AG04450 (cell line): ENCODE data around the gene MLC1. TPM values are rescaled to one million over a fixed set of nuclear protein-coding genes. Genes with fewer than 3 reads are reported as not detected.

Experiments
- CTCF ChIA-PET: fragments of 300-600, 350-600 bp; formaldehyde crosslinking; extraction: SDS; loops from one replicate; lab custom pipeline; 2022; ENCODE audit warnings: antibody characterized with exemption, inconsistent platforms; lab: Charles Lee
- POLR2A ChIA-PET: fragments of 350-600 bp; formaldehyde crosslinking; extraction: SDS; loops from one replicate; lab custom pipeline; 2021; ENCODE audit warnings: antibody characterized with exemption, inconsistent platforms; lab: Yijun Ruan, JAX
- DNase-seq: peaks from one replicate; pipeline ENCODE4 v3.0.0-alpha.2; 2011; ENCODE audit warnings: low read depth, low spot score
- H3K27ac ChIP-seq: one replicate; pipeline ENCODE4 v1.5.1; 2012; ENCODE audit warnings: low read depth, low read length, control low read depth
- H3K27me3 ChIP-seq: one replicate; pipeline ENCODE4 v1.6.0; 2012; ENCODE audit warnings: low read length; ENCODE audit not compliant: control insufficient read depth, insufficient read depth
- H3K4me3 ChIP-seq: 2 replicates; pipeline ENCODE4 v1.5.1; 2011; ENCODE audit warnings: mild to moderate bottlenecking, low read depth, low read length, control low read depth
- H3K9me3 ChIP-seq: 2 replicates; pipeline ENCODE4 v1.5.1; 2012; ENCODE audit warnings: low read length; ENCODE audit not compliant: control insufficient read depth, insufficient read depth
- polyA minus RNA-seq: library from RNA; depleted of rRNA, polyadenylated mRNA; stranded (reverse); fragments of >200 nt; gene quantifications from 2 replicates; pipeline ENCODE4 v1.2.3, GENCODE V29; 2011; rRNA and poly(A)+ RNA removed
- polyA plus RNA-seq: library from polyadenylated mRNA; depleted of rRNA; stranded (reverse); fragments of >200 nt; gene quantifications from 2 replicates; pipeline ENCODE4 v1.2.3, GENCODE V29; 2011; rRNA removed
- TF ChIP-seq, protein P1 (sequence below): IDR thresholded peaks from 2 replicates; pipeline ENCODE4 v1.5.1; 2011; ENCODE audit warnings: low read depth, low read length, control low read depth, inconsistent platforms

MLC1 gene
- polyA plus RNA-seq (0.15 and 0.27 TPM in 2 replicates), polyA minus RNA-seq (0.56 TPM in 1 of 2 replicates, not detected in the other)

DNA sequence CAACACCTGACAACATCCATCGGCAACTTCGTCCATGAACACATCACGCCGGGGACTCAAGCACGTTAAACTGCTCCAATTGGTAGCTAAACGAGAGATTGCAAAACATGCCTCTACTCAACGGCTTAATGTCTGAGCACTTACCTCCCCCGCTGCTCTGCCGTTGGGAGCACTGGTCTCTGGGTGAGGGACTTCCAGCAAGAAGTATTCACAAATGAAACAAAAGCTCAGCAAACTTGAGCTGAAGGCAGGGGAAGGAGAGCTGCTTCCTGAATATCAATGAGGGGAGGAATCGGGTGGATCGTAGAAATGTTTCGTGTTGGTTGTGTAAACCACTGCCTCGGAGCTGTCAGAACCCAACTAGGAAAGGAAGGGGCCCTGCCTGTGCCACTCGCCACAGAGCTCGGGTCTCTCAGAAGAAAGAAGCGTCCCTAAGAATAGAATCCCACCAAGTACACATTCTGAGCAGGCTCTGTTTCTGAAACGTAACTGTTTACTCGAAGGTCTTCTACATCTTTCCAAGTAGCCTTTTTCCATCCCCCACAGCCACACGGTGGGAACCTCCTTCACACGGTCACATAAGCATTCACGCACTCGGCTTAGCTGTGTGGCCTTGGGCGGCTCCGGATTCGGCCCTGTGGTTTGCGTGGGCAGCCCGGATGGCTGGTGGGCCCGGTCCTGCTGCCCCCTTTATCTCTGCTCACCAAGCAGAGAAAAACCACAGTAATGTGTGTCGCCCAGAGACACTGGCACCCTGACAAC lies at the start of gene MLC1:
TSS of gene MLC1 (minus strand) at position 216 of the 762 bp plus-strand sequence. CDS start 524 bp downstream, outside the sequence.
- no peak for DNase-seq
- Histone ChIP-seq H3K4me3 (no peak within 1 kb of the TSS), H3K27ac (no peak within 1 kb of the TSS), H3K9me3 (peaks cover 25% of the 10 kb centered on the region), H3K27me3 (peaks cover 9% of the 10 kb centered on the region)
- CTCF ChIA-PET = interaction anchor here (0.7 to 1.2 kb wide), 2 partner anchors 26 to 57 kb away, joined by 3 read pairs; no protein-coding TSS in a partner anchor
- POLR2A ChIA-PET = interaction anchor here (1.5 kb wide), 1 partner anchor 34 kb away, joined by 4 read pairs; no protein-coding TSS in a partner anchor
- TF ChIP-seq, protein P1, sequence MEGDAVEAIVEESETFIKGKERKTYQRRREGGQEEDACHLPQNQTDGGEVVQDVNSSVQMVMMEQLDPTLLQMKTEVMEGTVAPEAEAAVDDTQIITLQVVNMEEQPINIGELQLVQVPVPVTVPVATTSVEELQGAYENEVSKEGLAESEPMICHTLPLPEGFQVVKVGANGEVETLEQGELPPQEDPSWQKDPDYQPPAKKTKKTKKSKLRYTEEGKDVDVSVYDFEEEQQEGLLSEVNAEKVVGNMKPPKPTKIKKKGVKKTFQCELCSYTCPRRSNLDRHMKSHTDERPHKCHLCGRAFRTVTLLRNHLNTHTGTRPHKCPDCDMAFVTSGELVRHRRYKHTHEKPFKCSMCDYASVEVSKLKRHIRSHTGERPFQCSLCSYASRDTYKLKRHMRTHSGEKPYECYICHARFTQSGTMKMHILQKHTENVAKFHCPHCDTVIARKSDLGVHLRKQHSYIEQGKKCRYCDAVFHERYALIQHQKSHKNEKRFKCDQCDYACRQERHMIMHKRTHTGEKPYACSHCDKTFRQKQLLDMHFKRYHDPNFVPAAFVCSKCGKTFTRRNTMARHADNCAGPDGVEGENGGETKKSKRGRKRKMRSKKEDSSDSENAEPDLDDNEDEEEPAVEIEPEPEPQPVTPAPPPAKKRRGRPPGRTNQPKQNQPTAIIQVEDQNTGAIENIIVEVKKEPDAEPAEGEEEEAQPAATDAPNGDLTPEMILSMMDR = no peak

DNA sequence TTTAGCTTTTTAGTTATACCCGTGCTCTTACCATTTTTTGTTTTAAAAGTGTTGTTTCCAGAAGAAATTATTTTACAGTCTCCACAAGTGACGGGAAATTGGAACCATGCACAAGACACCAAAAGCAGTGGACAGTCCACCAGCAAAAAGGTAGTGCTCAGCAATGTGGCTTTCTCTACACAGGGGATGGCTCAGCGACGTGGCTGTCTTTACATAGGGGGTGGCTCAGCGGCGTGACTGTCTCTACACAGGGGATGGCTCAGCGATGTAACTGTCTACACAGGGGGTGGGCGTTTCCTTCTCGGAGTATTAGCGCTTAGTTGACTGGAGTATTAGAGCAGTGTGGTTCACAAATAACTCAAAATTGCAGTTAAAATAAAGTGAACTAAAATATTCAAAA lies 49.3 kb upstream of the MLC1 start:
- no peak for DNase-seq
- POLR2A ChIA-PET = no interaction called here
- no peaks in the 10 kb centered on the region for H3K27me3 ChIP-seq
- TF ChIP-seq, protein P1 = no peak
- H3K27ac ChIP-seq = no peak overlapping the region
- CTCF ChIA-PET = no interaction called here
- H3K4me3 ChIP-seq = no peak overlapping the region
- no peaks in the 10 kb centered on the region for H3K9me3 ChIP-seq

DNA sequence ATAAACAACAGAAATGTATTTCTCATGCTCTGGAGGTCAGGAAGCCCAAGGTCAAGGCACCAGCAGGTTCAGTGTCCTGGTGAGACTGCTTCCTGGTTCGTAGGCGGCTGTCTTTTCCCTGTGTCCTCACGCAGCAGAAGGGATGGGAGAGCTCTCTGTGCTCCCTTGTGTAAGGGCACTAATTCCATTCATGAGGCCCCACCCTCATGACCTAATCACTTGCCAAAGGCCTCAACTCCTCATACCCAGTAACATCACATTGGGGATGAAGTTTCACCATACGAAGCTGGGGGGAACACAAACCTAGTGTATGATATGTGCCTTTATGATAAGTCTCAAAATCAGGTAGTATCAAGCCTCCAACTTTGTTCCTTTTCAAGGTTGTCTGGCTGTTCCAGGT lies 46.7 kb upstream of the MLC1 start:
- TF ChIP-seq, protein P1 = no peak
- no peak for DNase-seq
- no peaks in the 10 kb centered on the region for H3K27me3 ChIP-seq
- H3K9me3 ChIP-seq = no peaks in the 10 kb centered on the region
- no peak overlapping the region for H3K27ac ChIP-seq
- CTCF ChIA-PET = no interaction called here
- POLR2A ChIA-PET = no interaction called here
- H3K4me3 ChIP-seq = no peak overlapping the region

DNA sequence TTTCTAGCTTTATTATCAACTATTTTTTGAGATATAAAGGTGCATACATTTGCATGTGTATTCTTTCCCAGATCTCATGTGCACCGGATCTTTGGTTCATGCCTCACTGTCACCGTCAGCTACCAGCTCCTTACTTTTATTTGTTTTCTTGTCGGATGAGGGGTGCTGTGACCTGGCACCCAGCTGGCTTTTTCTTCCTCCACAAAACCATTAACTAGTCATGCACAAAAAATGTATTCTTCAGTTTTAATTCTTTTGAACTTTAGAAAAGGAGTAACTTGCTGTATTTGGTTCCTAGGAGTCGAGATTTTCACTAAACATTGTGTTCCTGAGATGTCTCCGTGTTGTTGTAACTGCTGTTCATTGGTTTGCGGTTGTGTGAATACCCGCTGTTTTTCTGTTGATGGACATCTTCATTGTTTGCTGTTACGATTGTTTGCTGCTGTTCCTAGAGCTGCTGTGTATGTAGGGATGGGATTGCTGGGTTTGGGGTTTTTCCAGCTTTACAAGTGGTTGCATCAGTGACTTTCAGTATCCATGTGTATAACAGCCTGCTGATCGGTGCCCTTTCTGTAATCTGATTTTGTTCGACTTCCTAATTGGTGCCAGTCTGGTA lies 44.0 kb upstream of the MLC1 start:
- TF ChIP-seq, protein P1 = no peak
- POLR2A ChIA-PET = interaction anchor here (0.8 kb wide), 1 partner anchor 13 kb away, joined by 3 read pairs; no protein-coding TSS in a partner anchor
- Histone ChIP-seq H3K27ac (no peak overlapping the region), H3K9me3 (no peaks in the 10 kb centered on the region; the same call in 1 of the 2 replicates), H3K4me3 (no peak overlapping the region), H3K27me3 (no peaks in the 10 kb centered on the region)
- CTCF ChIA-PET = interaction anchor here (1.4 kb wide), 1 partner anchor 16 kb away, joined by 3 read pairs; no protein-coding TSS in a partner anchor
- no peak for DNase-seq

DNA sequence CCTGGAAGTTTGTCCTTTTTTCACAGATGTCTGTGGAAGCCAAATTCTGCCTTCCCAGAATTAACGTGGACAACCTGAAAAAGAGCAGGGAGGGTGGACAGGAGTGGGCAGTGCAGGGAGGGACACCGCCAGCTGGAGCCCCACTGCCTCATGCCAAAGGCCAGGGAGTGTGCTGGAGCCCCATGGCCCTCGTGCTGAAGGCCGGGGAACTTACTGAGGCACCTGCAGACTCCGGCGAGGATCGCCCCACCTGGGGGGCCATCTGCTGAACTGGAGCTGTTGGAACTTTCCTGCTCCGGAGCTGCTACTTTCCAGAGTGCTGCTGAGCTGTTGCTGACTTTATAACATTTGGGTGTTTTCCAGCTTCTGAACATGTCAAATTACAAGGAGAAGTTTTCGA lies 39.8 kb upstream of the MLC1 start:
- Histone ChIP-seq H3K9me3 (peaks cover 8% of the 10 kb centered on the region), H3K27ac (no peak overlapping the region), H3K27me3 (no peaks in the 10 kb centered on the region), H3K4me3 (no peak overlapping the region)
- no peak for DNase-seq
- POLR2A ChIA-PET = no interaction called here
- CTCF ChIA-PET = no interaction called here
- TF ChIP-seq, protein P1 = no peak
